GM12891 (cell line): Measurements from ENCODE around the gene DCLK2.

Experiments used
- DNase-seq: peaks from one replicate; pipeline ENCODE4 v3.0.0; 2011; ENCODE audit warnings: low spot score; ENCODE audit not compliant: insufficient read length
- FAIRE-seq: peaks from 2 replicates; lab custom pipeline; 2011; peaks lifted over from hg19 to GRCh38; lab: Jason Lieb, UNC
- PAX5 ChIP-seq: IDR thresholded peaks from 2 replicates; pipeline ENCODE4 v1.6.1; 2011; ENCODE audit warnings: low read length, moderate library complexity, mild to moderate bottlenecking; ENCODE audit not compliant: insufficient read depth, severe bottlenecking
- POLR2A ChIP-seq: IDR thresholded peaks from 2 replicates; pipeline ENCODE4 v1.6.1; 2011; ENCODE audit warnings: low read depth, low read length, control low read depth
- POLR2AphosphoS5 ChIP-seq: IDR thresholded peaks from 2 replicates; pipeline ENCODE4 v1.6.1; 2011; ENCODE audit warnings: low read depth, low read length, control low read depth
- POU2F2 ChIP-seq: IDR thresholded peaks from 2 replicates; pipeline ENCODE4 v1.6.1; 2011; ENCODE audit warnings: low read depth, mild to moderate bottlenecking, control low read depth, low read length, moderate library complexity
- SPI1 ChIP-seq: IDR thresholded peaks from 2 replicates; pipeline ENCODE4 v1.6.1; 2011; ENCODE audit warnings: low read depth, low read length, control low read depth
- TAF1 ChIP-seq: IDR thresholded peaks from 2 replicates; pipeline ENCODE4 v1.6.1; 2011; ENCODE audit warnings: low read depth, low read length, control low read depth

Gene DCLK2

GRCh38 chr4:150108691-150109090 lies 30.4 kb downstream of the DCLK2 start:
- FAIRE-seq (no peak), DNase-seq (no peak)
- TF ChIP-seq POU2F2 (no peak), POLR2AphosphoS5 (no peak), PAX5 (no peak), TAF1 (no peak), SPI1 (no peak), POLR2A (no peak)

GRCh38 chr4:150114641-150115040 lies 36.4 kb downstream of the DCLK2 start:
- FAIRE-seq (no peak), DNase-seq (no peak)
- TF ChIP-seq POLR2AphosphoS5 (no peak), PAX5 (no peak), SPI1 (no peak), POLR2A (no peak), POU2F2 (no peak), TAF1 (no peak)

- TF ChIP-seq PAX5: no peak
- TF ChIP-seq POU2F2: no peak
- no peak for TF ChIP-seq POLR2AphosphoS5
- no peak for TF ChIP-seq TAF1
- no peak for TF ChIP-seq POLR2A
- TF ChIP-seq SPI1: no peak
- DNase-seq: no peak
- FAIRE-seq: no peak
Observed at GRCh38 chr4:150115851-150116250, 37.6 kb downstream of the DCLK2 start.

GRCh38 chr4:150116506-150116905 lies 38.3 kb downstream of the DCLK2 start:
- DNase-seq (no peak), FAIRE-seq (no peak)
- TF ChIP-seq POLR2A: no peak
- no peak for TF ChIP-seq POLR2AphosphoS5
- no peak for TF ChIP-seq PAX5
- TF ChIP-seq POU2F2: no peak
- no peak for TF ChIP-seq TAF1
- TF ChIP-seq SPI1: no peak

GRCh38 chr4:150117094-150117493 lies 38.8 kb downstream of the DCLK2 start:
- no peak for DNase-seq
- TF ChIP-seq TAF1: no peak
- no peak for FAIRE-seq

- TF ChIP-seq POLR2A (no peak), TAF1 (no peak), SPI1 (no peak), PAX5 (no peak), POU2F2 (no peak), POLR2AphosphoS5 (no peak)
- no peak for DNase-seq
- no peak for FAIRE-seq
Observed at GRCh38 chr4:150117629-150118028, 39.4 kb downstream of the DCLK2 start.

- TF ChIP-seq POLR2AphosphoS5: no peak
- no peak for TF ChIP-seq PAX5
- TF ChIP-seq POLR2A: no peak
- TF ChIP-seq SPI1: no peak
- no peak for TF ChIP-seq POU2F2
- TF ChIP-seq TAF1: no peak
- no peak for FAIRE-seq
- no peak for DNase-seq
Observed at GRCh38 chr4:150119492-150119891, 41.2 kb downstream of the DCLK2 start.

GRCh38 chr4:150123087-150123486 lies 44.8 kb downstream of the DCLK2 start:
- DNase-seq: no peak
- no peak for TF ChIP-seq POU2F2
- TF ChIP-seq POLR2AphosphoS5: no peak
- TF ChIP-seq TAF1: no peak
- no peak for TF ChIP-seq SPI1
- TF ChIP-seq POLR2A: no peak
- TF ChIP-seq PAX5: no peak
- no peak for FAIRE-seq

- DNase-seq (no peak), FAIRE-seq (no peak)
- no peak for TF ChIP-seq POU2F2
- no peak for TF ChIP-seq SPI1
- no peak for TF ChIP-seq PAX5
- no peak for TF ChIP-seq TAF1
- no peak for TF ChIP-seq POLR2AphosphoS5
- TF ChIP-seq POLR2A: no peak
Observed at GRCh38 chr4:150123796-150124677, 45.8 kb downstream of the DCLK2 start.
